Cerebellar cortex (tissue), 1 donor: Measurements from ENCODE around the gene ANTKMT.

Experiments used
- DNase-seq: peaks from one replicate; pipeline ENCODE4 v3.0.0-alpha.2; 2015; ENCODE audit warnings: low spot score

The ANTKMT gene

GRCh38 chr16:700684-701584, 20.0 kb upstream of the ANTKMT start:
- DNase-seq = no peak

DNA sequence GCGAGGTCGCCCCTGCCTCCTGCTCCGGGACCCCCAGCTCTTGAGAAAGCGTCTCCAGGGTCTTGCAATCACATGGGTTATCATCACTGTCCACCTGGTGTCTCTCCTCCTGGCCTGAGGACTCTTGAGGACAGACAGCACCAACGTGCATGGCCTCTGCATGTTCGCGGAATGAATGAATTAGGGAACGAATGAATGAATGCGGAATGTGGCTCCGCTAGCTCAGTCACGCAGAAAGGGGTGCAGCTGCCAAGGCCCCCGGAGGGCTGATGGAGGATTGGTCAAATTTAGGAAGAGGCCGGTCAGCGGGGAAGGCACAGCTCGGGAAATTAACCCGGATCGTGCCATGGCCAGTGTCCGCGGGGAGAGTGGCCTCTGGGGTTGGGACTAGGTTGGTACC, 18.6 kb upstream of the ANTKMT start:
- DNase-seq = no peak

GRCh38 chr16:703406-703805, 17.5 kb upstream of the ANTKMT start:
- DNase-seq = no peak

- no peak for DNase-seq
Observed at GRCh38 chr16:704047-704446, 16.9 kb upstream of the ANTKMT start.

- peak; percentile 77 for DNase-seq
Observed at GRCh38 chr16:704552-705380, 16.2 kb upstream of the ANTKMT start.

DNA sequence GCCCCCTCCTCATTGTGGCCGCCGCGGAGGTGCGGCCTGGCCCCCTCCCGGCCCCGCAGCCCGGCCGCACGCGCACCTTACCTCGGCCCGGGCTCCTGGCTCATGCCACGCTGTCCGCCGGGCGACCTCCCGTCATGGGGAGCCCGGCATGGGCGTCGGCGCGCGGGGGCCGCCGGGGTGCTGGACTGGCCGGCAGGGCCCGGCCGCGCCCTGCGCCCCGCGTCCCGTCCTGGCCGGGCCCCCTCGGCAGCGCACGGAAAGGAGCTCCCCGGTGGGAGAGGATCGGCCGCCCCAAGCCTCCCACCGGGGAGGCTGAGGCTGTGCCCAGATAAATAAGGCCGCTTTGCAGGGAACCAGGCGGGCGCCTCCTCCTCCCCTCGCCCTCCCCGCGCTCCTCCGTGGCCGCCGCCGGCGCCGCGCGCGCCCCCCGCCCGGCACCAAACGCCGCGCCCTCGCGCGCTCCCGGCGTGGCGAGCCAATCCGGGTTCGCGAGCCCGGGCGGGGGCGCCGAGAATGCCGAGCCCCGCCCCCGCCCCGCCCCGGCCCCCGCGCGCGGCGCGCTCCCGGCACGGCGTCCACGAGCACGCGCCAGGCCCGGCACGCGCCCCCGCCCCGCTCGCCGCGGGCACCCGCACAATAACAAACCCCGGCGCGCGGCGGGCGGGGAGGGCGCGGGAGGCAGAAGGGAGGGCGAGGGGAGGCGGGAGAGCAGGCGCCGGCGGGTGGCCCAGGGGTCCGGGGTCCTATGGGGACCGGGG, 15.3 kb upstream of the ANTKMT start, which contains the start of gene FBXL16:
FBXL16 (minus strand) TSS at position 371 of the 758 bp plus-strand sequence. CDS start 8,396 bp downstream, outside the sequence.
- DNase-seq = no peak

DNA sequence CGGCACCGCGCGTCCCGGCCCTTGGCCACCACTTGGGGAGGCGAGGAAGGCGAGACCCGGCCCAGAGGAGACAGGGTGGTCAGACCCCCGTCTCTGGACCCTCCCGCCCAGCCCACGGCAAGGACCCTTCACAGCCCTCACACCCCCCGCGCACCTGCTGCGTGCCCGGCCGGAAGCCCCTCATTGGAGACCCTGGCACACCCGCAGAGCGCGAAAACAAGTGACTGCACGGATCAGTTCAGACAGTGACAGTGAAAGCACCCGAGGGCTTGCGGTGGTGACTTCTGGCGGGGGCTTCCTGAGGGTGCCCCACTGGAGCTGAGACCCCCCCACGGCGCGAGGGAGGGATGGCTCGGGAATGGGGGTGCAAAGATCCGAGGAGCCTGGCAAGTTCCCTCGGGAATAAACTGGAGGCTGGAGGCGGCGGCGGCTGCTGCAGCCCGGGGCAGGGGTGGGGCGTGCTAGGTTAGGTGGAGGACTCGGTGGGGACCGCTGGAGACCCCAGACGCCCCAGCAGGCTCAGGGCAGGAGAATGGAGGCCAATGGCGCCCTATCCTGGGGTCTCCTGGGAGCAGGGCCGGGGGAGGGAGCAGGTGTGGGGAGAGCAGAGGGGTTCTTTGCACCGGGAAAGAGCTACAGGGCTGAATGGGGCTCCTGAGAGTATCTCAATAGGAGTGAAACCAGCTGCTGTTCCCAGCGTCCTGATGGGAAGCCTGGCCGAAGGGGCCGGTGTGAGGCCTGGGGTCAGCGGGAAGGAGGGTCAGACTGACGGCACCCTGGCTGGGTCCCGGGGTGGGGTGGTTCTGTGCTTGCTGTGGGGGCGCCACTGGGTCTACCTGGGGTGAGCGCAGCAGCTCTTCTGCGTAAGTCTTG, 14.5 kb upstream of the ANTKMT start:
- DNase-seq = peak; percentile 56

GRCh38 chr16:707062-707538, 13.8 kb upstream of the ANTKMT start:
- no peak for DNase-seq

DNA sequence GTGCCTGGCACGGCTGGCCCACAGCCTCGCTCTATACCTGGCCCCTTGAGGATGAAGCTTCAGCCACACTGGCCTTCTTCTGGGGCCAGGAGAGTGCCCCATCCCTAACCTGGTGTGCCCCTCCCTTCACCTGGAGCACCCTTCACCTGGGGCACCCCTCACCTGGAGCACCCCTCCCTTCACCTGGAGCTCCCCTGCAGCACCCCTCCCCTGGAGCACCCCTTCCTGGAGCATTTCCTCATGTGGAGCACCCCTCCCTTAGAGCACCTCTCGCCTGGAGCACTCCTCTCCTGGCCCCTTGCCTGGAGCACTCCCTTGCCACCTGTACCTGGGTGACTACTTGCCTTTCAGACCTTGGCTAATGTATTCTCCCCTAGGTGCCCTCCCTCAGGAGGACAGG, 12.9 kb upstream of the ANTKMT start:
- DNase-seq = no peak

GRCh38 chr16:708959-709358, 12.0 kb upstream of the ANTKMT start:
- no peak for DNase-seq

DNA sequence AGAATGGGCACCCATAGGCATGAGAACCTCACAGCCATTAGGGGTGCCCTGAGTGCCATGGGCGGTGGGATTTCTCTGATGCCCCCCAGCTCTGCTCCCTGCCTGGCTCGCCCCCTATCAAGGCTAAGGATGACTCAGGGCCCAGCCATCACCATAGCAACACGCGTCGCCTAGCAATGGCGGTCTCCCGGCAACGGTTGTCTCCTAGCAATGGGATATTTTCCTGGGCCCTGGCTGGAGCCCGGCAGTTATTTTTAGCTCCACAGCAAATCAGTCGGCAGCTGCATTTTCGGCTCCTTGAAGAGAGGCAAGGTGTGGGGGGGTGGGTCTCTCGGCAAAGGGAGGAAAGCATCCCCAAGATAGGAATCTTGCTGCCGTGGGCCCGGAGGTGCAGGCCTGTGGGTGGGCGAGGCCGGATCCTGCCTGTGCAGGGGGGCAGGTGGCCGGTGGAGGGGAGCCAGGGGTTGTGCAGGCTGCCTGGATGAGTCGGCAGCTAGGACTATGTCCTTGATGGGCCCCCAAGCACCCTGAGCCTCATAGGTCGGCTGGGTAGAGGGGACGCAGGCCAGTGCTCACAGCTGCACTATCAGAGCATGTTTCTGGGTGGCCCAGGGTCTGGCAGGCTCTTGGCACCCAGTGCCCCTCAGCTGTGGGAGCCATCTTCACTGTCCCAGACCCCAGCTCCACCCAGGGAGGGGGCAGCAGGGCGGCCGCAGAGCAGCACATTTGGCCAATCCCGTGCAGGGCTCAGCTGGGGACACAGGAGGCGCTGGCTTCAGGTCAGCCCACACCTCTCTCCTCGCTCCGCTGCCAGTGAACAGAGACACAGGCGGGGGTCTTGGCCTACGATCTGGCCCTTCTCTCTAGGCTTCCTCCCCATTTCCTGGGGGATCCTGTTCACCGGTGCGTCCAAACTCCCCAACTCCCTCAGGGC, 11.1 kb upstream of the ANTKMT start:
- peak; percentile 98 for DNase-seq

DNA sequence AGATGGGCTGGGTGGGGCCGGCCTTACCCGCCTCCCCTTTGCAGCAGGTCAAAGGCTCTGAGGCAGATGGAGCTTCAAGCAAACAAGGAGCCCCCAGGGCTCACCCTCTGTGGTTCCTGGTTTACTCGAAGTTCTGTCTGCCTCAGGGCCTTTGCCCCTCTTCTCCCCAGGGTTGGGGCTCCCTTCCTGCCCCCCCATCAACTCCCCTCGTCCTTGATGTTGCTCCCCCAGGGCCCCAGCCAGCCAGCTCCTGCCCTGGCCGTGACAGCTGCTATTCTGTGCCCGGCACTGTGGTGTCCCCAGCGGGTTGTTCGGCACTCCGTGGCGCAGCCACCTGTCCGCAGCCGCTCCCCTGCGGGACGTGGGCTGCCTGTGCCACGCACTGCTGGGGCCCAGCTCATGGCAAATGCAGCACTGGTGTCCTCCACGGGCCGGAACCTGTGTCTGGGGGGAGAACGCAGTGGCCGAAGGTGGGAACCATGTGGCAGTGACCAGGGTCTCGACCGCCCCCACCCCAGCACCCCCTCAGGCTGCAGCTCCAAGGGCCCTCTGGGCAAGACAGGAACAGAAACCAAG, 10.4 kb upstream of the ANTKMT start:
- DNase-seq = no peak

DNA sequence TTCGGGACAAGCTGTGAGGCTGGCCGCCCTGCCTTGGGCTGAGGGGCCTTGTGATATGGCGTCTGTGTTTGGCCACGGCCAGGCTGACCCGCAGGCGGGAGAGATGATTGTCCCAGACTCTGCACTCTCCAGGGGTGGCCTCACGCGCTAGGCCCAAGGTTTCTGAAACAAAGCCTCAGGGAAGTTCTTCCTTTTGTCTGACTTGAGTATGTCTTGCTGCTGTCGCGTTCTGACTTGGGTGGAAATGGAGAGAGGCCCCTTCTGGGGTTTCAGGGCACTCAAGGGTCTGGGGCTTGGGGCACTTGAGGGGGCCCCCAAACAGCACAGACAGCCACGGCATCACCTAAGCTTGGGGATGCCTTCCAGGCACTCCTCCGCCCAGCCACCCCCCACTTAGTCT, 9.9 kb upstream of the ANTKMT start:
- DNase-seq = no peak

- DNase-seq = peak; percentile 78
Observed at GRCh38 chr16:711548-712320, 9.2 kb upstream of the ANTKMT start.

GRCh38 chr16:712740-713250, 8.2 kb upstream of the ANTKMT start:
- peak; percentile 84 for DNase-seq

DNA sequence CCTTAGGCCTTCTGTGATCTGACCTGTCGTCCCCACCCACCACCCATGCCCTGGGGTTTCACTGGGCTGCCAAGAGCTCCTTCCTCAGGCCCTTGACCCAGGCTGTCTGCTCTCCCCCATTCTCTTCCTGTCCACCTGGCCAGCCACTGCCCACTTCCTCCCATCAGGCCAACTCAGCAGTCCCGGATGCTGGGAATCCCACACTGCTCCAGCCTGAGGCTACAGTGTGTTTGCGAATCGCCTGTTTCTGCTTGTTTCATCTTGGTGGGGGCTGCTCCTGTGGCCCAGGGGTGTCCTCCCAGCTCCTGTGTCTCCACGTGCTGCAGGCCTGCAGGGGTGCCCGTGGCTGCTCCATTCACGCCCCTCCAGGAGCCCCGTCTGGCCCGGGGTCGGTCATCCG, 6.9 kb upstream of the ANTKMT start:
- no peak for DNase-seq

- DNase-seq = peak; percentile 82
Observed at GRCh38 chr16:714558-715476, 6.1 kb upstream of the ANTKMT start, which contains the start of gene METRN. Gene METRN (plus strand): TSS chr16:715118. CDS start chr16:715290, 172 bp downstream.
